Measurements from ENCODE around the gene R3HDM2.

DNA sequence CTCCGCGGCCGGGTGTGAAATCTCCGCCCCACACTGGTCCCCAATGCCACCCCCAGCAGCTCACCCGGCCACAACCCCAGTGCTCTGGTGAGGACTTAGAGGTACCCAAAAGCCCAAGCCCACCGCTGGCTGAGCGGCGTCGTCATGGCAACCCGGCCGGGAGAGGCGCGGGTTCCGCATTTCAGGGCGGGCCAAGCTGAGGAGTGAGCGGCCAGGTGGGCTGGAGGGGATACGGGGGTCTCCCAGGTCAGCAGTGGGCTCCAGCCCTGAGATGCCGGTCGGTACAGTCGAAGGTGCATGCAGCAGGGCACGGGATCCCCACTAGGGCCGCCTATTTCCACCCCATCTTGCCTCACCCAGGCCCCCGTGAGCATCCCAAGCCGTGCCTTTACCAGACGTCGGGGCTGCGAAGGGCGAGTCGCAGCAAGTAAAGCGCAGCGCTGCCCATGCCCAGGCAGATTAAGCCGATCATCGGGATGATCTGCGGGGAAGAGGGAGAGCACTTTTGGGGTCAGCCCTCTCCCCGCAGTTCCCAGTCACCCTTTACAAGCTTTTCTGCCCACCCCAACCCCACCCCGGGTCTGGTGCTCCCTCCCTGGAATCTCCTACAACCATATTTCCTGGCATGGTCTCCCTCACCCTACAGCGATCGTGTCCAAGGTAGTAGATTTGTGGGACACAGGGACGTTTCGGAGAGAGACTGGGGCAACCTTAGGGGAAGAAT is 194.5 kb downstream of the R3HDM2 start:
- TF ChIP-seq CTCF (IDR thresholded peaks at IDR 0.05; ENCODE audit: insufficient read depth, low read depth, low read length) (no peak), EZH2 (IDR thresholded peaks at IDR 0.05; ENCODE audit: insufficient read depth, low read length) (no peak)

Measured in astrocyte (in vitro differentiated cells and primary cell).